COR-L47 (cell line): ENCODE data around the gene CMTM4.

Source experiments
- DNase-seq: peaks from one replicate; lab custom pipeline; 2025; lab: John Stamatoyannopoulos, UW

CMTM4 gene

DNA sequence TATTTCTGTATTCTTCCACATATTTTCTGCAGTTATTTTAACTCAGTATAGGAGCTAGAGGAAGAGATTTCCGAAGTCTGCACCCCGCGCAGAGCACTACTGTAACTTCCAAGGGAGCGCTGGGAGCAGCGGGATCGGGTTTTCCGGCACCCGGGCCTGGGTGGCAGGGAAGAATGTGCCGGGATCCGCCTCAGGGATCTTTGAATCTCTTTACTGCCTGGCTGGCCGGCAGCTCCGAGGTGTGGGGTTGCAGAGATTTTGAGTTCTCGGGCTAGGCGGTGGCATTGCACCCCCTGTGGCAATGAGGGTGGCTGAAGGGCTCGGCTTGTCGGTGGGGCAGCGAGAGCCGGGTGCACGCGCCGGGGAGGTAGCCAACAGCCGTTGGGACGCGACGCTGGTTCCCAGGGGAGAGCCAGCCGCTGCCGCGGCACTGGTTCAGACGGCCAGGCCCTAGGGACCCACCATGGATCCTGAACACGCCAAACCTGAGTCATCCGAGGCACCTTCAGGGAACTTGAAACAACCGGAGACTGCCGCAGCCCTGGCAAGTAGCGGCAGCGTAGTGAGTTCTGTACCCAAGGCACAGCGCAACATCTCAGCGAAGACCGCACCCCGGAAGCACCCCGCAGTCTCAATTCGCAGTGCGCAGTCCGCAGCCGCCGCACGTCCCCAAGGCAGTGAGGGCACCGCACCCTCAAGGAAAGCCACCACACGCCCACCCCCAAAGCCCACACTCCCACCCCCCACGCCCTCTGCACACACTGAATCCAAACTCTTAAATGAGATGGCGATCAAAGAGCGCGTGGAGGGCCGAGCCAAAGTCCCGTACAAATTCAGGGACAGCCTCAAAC, 130.3 kb downstream of the CMTM4 start, which contains the start of gene CMTM1:
TSS of gene CMTM1 (plus strand) at position 389 of the 851 bp plus-strand sequence. CDS start at position 464, 75 bp downstream.
- DNase-seq: no peak
